HFFc6 (cell line): ENCODE results near the gene ZNF580. TPM values are rescaled to one million over a fixed set of nuclear protein-coding genes. Genes with fewer than 3 reads are reported as not detected.

Experiments used
- DNase-seq: peaks from one replicate; pipeline ENCODE4 v3.0.0-alpha.2; 2018
- H3K27ac Mint-ChIP-seq: 2 replicates; pipeline ENCODE4 v1.8.0; 2020; ENCODE audit warnings: mild to moderate bottlenecking, mixed read lengths
- H3K27me3 Mint-ChIP-seq: 2 replicates; pipeline ENCODE4 v1.8.0; 2021; ENCODE audit warnings: mild to moderate bottlenecking, moderate library complexity, mixed read lengths; ENCODE audit not compliant: insufficient read depth
- H3K36me3 Mint-ChIP-seq: 2 replicates; pipeline ENCODE4 v1.8.0; 2021; ENCODE audit warnings: low read depth, mixed read lengths
- H3K4me1 Mint-ChIP-seq: 2 replicates; pipeline ENCODE4 v1.8.0; 2020; ENCODE audit warnings: low read depth, mixed read lengths
- H3K4me3 Mint-ChIP-seq: 2 replicates; pipeline ENCODE4 v1.8.0; 2020; ENCODE audit warnings: mild to moderate bottlenecking, moderate library complexity, mixed read lengths
- H3K9me3 Mint-ChIP-seq: 2 replicates; pipeline ENCODE4 v1.8.0; 2020; ENCODE audit warnings: mild to moderate bottlenecking, mixed read lengths
- total RNA-seq, 6 experiments: library from RNA; stranded (reverse); fragmentation: NEBNext Ultra II Directional; extraction: Animal tissue kit (Norgen Biotek cat#: 25700); gene quantifications; 2 replicates in 1 of 6; 3 replicates in 5 of 6; pipeline ENCODE4 v1.2.3, GENCODE V29; 2021
- TF ChIP-seq, protein P1 (sequence below): fragments of 200-600 bp; sonication (generic); IDR thresholded peaks from 2 replicates; pipeline ENCODE4 v1.5.0; 2021; ENCODE audit warnings: antibody characterized with exemption, mild to moderate bottlenecking

The ZNF580 gene
- total RNA-seq, 6 experiments from 2014 or later = 51.0 to 60.5 (median 57.7) TPM

DNA sequence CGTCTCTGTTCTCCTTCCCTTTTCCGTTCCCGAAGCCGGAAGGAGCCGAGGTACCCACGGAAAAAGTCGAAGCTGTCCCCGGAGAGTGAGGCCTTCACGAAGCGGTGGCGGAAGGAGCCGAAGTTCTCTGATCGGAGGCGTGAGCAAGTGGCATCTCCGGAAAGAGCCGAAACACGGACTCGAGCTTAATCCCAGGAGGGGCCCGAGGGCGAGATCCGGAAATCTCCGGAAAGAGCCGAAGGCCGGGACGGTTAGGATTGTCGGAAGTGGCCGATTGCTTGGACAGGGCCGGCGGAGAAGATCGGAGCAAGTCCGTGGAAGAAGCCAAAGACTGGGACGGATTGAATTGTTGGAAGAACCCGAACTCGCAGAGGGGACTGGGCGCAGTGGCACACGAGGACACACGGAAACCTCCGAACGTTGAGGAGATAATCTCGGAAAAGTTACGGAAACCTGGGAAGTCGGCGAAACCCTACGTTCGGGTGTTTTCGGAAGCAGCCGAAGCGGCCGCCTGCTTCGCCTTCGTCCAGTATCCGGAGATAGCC, 13.6 kb downstream of the ZNF580 start:
- peaks cover 6% of the 10 kb centered on the region for H3K27me3 Mint-ChIP-seq
- peaks cover 12% of the 10 kb centered on the region for H3K36me3 Mint-ChIP-seq
- DNase-seq = peak; percentile 99
- TF ChIP-seq, protein P1, sequence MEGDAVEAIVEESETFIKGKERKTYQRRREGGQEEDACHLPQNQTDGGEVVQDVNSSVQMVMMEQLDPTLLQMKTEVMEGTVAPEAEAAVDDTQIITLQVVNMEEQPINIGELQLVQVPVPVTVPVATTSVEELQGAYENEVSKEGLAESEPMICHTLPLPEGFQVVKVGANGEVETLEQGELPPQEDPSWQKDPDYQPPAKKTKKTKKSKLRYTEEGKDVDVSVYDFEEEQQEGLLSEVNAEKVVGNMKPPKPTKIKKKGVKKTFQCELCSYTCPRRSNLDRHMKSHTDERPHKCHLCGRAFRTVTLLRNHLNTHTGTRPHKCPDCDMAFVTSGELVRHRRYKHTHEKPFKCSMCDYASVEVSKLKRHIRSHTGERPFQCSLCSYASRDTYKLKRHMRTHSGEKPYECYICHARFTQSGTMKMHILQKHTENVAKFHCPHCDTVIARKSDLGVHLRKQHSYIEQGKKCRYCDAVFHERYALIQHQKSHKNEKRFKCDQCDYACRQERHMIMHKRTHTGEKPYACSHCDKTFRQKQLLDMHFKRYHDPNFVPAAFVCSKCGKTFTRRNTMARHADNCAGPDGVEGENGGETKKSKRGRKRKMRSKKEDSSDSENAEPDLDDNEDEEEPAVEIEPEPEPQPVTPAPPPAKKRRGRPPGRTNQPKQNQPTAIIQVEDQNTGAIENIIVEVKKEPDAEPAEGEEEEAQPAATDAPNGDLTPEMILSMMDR = no peak
- H3K4me1 Mint-ChIP-seq = peaks cover 31% of the 10 kb centered on the region
- H3K4me3 Mint-ChIP-seq = peak overlapping the region; percentile 97
- no peaks in the 10 kb centered on the region for H3K9me3 Mint-ChIP-seq
- H3K27ac Mint-ChIP-seq = peak overlapping the region; percentile 100

DNA sequence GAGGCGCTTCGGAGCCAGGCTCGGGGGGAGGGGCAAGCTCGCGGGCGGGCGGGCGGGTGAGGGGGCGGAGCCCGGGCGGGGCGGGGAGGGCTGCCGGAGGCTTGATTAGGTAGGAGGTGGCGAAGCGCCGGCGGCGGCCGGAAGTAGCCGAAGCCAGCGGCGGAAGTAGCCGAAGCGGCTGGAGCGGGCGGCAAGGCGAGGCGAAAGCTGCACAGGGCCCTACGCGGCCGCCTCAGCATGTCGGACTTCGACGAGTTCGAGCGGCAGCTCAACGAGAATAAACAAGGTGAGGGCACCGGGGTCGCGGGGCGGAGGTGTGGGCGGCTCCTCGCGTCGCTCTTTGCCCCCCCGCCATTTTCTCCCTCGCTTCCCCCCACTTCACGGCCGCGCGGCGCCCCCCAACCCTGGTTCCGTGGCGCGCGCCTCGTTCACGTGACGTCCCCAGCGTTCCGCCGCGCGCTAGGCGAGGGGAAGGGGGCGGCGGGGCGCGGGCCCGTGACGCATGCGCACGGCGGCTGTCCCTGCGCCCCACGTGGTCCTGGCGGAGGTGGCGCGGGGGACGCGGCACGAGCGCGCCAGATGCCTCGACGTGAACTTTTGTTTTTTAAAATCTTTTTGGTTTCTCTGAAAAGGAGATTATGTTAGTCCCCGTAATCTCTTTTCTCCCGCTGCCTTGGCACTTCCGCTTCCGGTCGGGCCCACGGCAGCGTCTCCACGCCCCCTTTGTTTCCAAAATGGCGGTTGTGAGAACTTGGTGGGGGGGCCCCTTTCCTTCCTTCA, 14.3 kb downstream of the ZNF580 start, which contains the start of gene U2AF2:
U2AF2 (plus strand) TSS at position 168 of the 780 bp plus-strand sequence; CDS start at position 238, 70 bp downstream.
- peaks cover 12% of the 10 kb centered on the region for H3K36me3 Mint-ChIP-seq
- peak within 1 kb of the TSS; percentile 97 for H3K4me3 Mint-ChIP-seq
- H3K4me1 Mint-ChIP-seq = peaks cover 35% of the 10 kb centered on the region
- TF ChIP-seq, protein P1 = peak; percentile 17
- H3K27ac Mint-ChIP-seq = peak within 1 kb of the TSS; percentile 100
- DNase-seq = peak; percentile 86
- H3K9me3 Mint-ChIP-seq = no peaks in the 10 kb centered on the region
- peaks cover 8% of the 10 kb centered on the region for H3K27me3 Mint-ChIP-seq

DNA sequence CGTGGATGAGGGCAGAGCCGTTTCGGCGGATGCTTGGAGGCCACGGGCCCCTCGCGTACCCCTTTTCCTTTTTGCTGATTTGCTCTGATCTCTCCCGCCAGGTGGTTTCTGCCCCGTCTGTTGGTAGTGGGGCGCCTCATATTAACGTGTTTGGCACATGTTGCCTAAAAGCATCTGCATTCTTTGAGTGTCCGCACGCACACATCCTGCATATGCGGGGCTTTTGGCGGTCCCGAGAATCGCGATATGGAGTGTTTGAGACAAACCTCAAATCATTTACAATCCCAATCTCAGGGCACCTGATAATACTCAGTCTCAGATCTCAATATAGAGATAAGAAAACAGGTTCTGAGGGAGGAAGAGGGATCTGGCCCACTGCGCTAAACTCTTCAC, 14.8 kb downstream of the ZNF580 start:
- H3K27ac Mint-ChIP-seq = peak overlapping the region; percentile 100
- H3K36me3 Mint-ChIP-seq = peaks cover 12% of the 10 kb centered on the region
- no peak for DNase-seq
- H3K27me3 Mint-ChIP-seq = peaks cover 8% of the 10 kb centered on the region
- peak overlapping the region; percentile 97 for H3K4me3 Mint-ChIP-seq
- H3K4me1 Mint-ChIP-seq = peaks cover 35% of the 10 kb centered on the region
- H3K9me3 Mint-ChIP-seq = no peaks in the 10 kb centered on the region
- TF ChIP-seq, protein P1 = no peak

DNA sequence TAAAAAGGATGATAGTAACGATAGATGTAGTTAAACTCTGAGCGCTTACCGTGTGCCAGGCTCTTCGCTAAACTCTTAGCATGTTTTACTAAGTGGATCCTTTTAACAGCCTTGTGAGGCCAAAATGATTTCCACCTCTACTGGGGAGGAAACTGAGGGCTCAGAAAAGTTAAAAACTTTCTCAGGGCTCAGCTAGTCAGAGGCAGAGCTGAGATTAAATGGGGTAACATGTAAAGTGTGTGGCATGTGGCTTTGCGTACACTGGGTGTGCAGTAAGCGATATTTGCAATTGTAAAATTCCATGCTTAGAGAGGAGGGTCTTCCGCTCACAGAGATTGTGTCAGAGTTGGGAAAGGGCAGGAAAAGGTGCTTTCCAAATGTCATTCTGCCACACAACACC, 15.8 kb downstream of the ZNF580 start:
- H3K4me3 Mint-ChIP-seq = peak overlapping the region; percentile 97
- peaks cover 35% of the 10 kb centered on the region for H3K4me1 Mint-ChIP-seq
- no peak for DNase-seq
- TF ChIP-seq, protein P1 = no peak
- peaks cover 12% of the 10 kb centered on the region for H3K36me3 Mint-ChIP-seq
- H3K9me3 Mint-ChIP-seq = no peaks in the 10 kb centered on the region
- peak overlapping the region; percentile 100 for H3K27ac Mint-ChIP-seq
- H3K27me3 Mint-ChIP-seq = peaks cover 8% of the 10 kb centered on the region

DNA sequence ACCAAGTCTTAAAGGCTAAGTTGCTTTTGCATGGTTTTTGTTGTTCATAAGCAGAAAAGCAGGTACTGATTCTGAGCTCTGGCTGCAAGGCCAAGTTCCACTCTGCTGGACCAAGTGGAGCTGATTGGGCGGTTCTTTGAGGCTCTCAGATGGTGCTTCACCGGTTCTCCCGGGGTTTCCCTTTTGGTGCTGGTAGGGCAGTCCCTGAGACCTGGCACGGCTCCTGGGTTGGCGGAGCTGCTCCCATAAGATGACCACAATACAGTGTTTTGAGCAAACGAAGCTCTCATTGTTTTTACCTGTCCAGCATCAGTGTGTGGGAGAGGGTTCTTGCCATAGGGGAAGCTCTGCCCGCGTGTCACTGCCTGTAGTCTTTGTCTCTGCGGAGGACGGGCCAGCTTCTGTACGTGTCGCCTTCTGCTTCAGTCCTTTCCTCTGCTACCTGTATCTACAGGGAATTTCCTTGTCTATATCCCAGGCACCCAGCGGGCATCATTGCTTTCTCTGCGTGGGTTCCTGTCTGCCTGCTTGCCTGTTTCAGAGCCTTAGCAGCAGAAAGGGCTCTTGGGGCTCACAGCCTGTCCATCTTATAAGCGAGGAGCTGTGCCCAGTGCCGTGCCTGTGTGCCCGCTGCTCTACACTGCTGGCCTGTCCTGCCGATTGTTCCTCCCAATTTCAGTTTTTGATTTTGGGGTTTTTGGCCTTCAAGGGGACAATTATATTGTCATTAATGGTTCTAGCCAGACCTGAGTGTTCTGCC, 16.4 kb downstream of the ZNF580 start:
- no peaks in the 10 kb centered on the region for H3K9me3 Mint-ChIP-seq

More for the DNA sequence above, 16.4 kb downstream of the ZNF580 start:
- TF ChIP-seq, protein P1 = no peak
- H3K4me1 Mint-ChIP-seq = peaks cover 35% of the 10 kb centered on the region
- H3K4me3 Mint-ChIP-seq = peak overlapping the region; percentile 97
- peaks cover 17% of the 10 kb centered on the region for H3K36me3 Mint-ChIP-seq
- H3K27me3 Mint-ChIP-seq = peaks cover 10% of the 10 kb centered on the region
- H3K27ac Mint-ChIP-seq = peak overlapping the region; percentile 51
- DNase-seq = no peak
